IMR-90 (cell line): Measurements from ENCODE around the gene SCAMP2. TPM values are rescaled to one million over a fixed set of nuclear protein-coding genes. Genes with fewer than 3 reads are reported as not detected.
A peak's percentile ranks its signal among the peaks of the same experiment; 100 is the strongest.

Experiments used
- ATAC-seq: fragments of 200-7000 bp; cut with Tn5 transposase; 2 replicates; pipeline ENCODE4 v1.9.1; 2020; ENCODE audit warnings: low read depth, mild to moderate bottlenecking, moderate library complexity
- BruUV-seq: library from RNA; stranded (reverse); fragments of 400-500 nt; replicated peaks from 2 replicates; lab custom pipeline; 2021; lab: Mats Ljungman, UMichigan
- CTCF ChIA-PET: fragments of 300-600 bp; formaldehyde crosslinking; extraction: SDS; loops from one replicate; lab custom pipeline; 2021; ENCODE audit warnings: antibody characterized with exemption; lab: Yijun Ruan, JAX
- POLR2A ChIA-PET: fragments of 300-600 bp; sonication (Branson Sonifier 250); formaldehyde crosslinking; loops from one replicate; lab custom pipeline; 2022; ENCODE audit warnings: antibody characterized with exemption; ENCODE audit not compliant: unreplicated experiment; lab: Charles Lee
- DNase-seq: peaks from one replicate; pipeline ENCODE4 v3.0.0; 2013
- H2AFZ ChIP-seq: replicated peaks from 2 replicates; pipeline ENCODE3; 2013; ENCODE audit warnings: low read length, mild to moderate bottlenecking; ENCODE audit not compliant: poor library complexity
- H2AK5ac ChIP-seq: 2 replicates; pipeline ENCODE4 v1.6.1; 2013; ENCODE audit warnings: low read depth, low read length, inconsistent platforms
- H2AK9ac ChIP-seq: replicated peaks from 2 replicates; pipeline ENCODE3; 2013; ENCODE audit warnings: mild to moderate bottlenecking, low read depth, low read length, moderate library complexity; ENCODE audit not compliant: poor library complexity
- H2BK120ac ChIP-seq: 2 replicates; pipeline ENCODE4 v1.6.1; 2013; ENCODE audit warnings: low read depth, low read length, inconsistent platforms
- H2BK15ac ChIP-seq: 3 replicates; pipeline ENCODE4 v1.6.1; 2013; ENCODE audit warnings: low read depth, low read length, inconsistent platforms
- H2BK20ac ChIP-seq: 2 replicates; pipeline ENCODE4 v1.6.1; 2013; ENCODE audit warnings: low read depth, mild to moderate bottlenecking, inconsistent platforms, low read length, moderate library complexity
- H2BK5ac ChIP-seq: 2 replicates; pipeline ENCODE4 v1.6.1; 2013; ENCODE audit warnings: mild to moderate bottlenecking, low read depth, low read length, inconsistent platforms; ENCODE audit not compliant: poor library complexity, severe bottlenecking
- H3K14ac ChIP-seq: replicated peaks from 2 replicates; pipeline ENCODE4 v1.6.1; 2013; ENCODE audit warnings: low read depth, low read length, inconsistent platforms
- H3K18ac ChIP-seq: 2 replicates; pipeline ENCODE4 v1.6.1; 2013; ENCODE audit warnings: low read depth, low read length, control low read depth
- H3K23ac ChIP-seq: 2 replicates; pipeline ENCODE4 v1.6.1; 2013; ENCODE audit warnings: low read depth, low read length, inconsistent platforms
- H3K27ac ChIP-seq: 2 replicates; pipeline ENCODE4 v1.5.1; 2013; ENCODE audit warnings: mild to moderate bottlenecking, control low read depth, low read length; ENCODE audit not compliant: insufficient read depth
- H3K27me3 ChIP-seq: 2 replicates; pipeline ENCODE4 v1.6.1; 2013; ENCODE audit warnings: low read length; ENCODE audit not compliant: control insufficient read depth, insufficient read depth
- H3K36me3 ChIP-seq: 2 replicates; pipeline ENCODE4 v1.6.1; 2013; ENCODE audit warnings: low read length, mixed read lengths; ENCODE audit not compliant: control insufficient read depth, insufficient read depth
- H3K4ac ChIP-seq: 2 replicates; pipeline ENCODE4 v1.6.1; 2013; ENCODE audit warnings: low read depth, low read length, inconsistent platforms
- H3K4me1 ChIP-seq: 2 replicates; pipeline ENCODE4 v1.6.1; 2013; ENCODE audit warnings: low read length, mixed read lengths; ENCODE audit not compliant: control insufficient read depth, insufficient read depth
- H3K4me2 ChIP-seq: 2 replicates; pipeline ENCODE4 v1.6.1; 2013; ENCODE audit warnings: low read depth, mild to moderate bottlenecking, control low read depth, low read length, moderate library complexity
- H3K4me3 ChIP-seq: 2 replicates; pipeline ENCODE4 v1.5.1; 2013; ENCODE audit warnings: low read depth, mild to moderate bottlenecking, control low read depth, low read length, moderate library complexity; ENCODE audit not compliant: insufficient read depth
- H3K56ac ChIP-seq: 2 replicates; pipeline ENCODE4 v1.6.1; 2013; ENCODE audit warnings: low read length, inconsistent platforms; ENCODE audit not compliant: insufficient read depth; ENCODE audit errors: extremely low read depth
- H3K79me1 ChIP-seq, 2 experiments: 2 replicates each; pipeline ENCODE4 v1.6.1; 2013; ENCODE audit warnings: low read length in 2 of 2, inconsistent platforms in 1 of 2, low read depth in 1 of 2
- H3K9ac ChIP-seq: 2 replicates; pipeline ENCODE4 v1.6.1; 2013; ENCODE audit warnings: low read depth, low read length, control low read depth
- H3K9me1 ChIP-seq: 2 replicates; pipeline ENCODE4 v1.6.1; 2013; ENCODE audit warnings: low read length, inconsistent platforms; ENCODE audit not compliant: insufficient read depth
- H3K9me3 ChIP-seq: 2 replicates; pipeline ENCODE4 v1.6.1; 2013; ENCODE audit warnings: low read length; ENCODE audit not compliant: control insufficient read depth, insufficient read depth
- H4K20me1 ChIP-seq: 2 replicates; pipeline ENCODE4 v1.6.1; 2013; ENCODE audit warnings: low read length, inconsistent platforms; ENCODE audit not compliant: insufficient read depth
- H4K5ac ChIP-seq: 2 replicates; pipeline ENCODE4 v1.6.1; 2013; ENCODE audit warnings: mild to moderate bottlenecking, low read depth, low read length, control low read depth
- H4K8ac ChIP-seq, 2 experiments: 2 replicates each; pipeline ENCODE4 v1.6.1; 2013; ENCODE audit warnings: low read depth in 2 of 2, low read length in 2 of 2, control low read depth in 1 of 2, inconsistent platforms in 1 of 2
- H4K91ac ChIP-seq: 2 replicates; pipeline ENCODE4 v1.6.1; 2013; ENCODE audit warnings: low read depth, low read length, inconsistent platforms; ENCODE audit not compliant: insufficient read depth
- CEBPB ChIP-seq: IDR thresholded peaks from 2 replicates; pipeline ENCODE4 v1.6.1; 2012; ENCODE audit warnings: low read depth, low read length, improper control_type of control experiment
- CHD1 ChIP-seq: IDR thresholded peaks from 2 replicates; pipeline ENCODE4 v1.6.1; 2012; ENCODE audit warnings: low read depth, low read length, improper control_type of control experiment
- FOS ChIP-seq: fragments of 150-350 bp; IDR thresholded peaks from 2 replicates; pipeline ENCODE4 v1.6.1; 2016; ENCODE audit warnings: low read depth, low read length
- MXI1 ChIP-seq: IDR thresholded peaks from 2 replicates; pipeline ENCODE4 v1.6.1; 2012; ENCODE audit warnings: low read depth, mild to moderate bottlenecking, low read length, moderate library complexity, borderline replicate concordance
- POLR2A ChIP-seq: IDR thresholded peaks from 2 replicates; pipeline ENCODE4 v1.6.1; 2012; ENCODE audit warnings: mild to moderate bottlenecking, low read depth, low read length
- RFX5 ChIP-seq: IDR thresholded peaks from 2 replicates; pipeline ENCODE4 v1.8.0; 2012; ENCODE audit warnings: low read depth, mild to moderate bottlenecking, low read length, moderate library complexity
- WGBS, 2 experiments: methylation state at CpG; one replicate each; pipeline versions ENCODE4 v1.1.5 to v1.1.7; 2013; ENCODE audit warnings: missing lambda C conversion rate in 2 of 2; ENCODE audit not compliant: insufficient read length in 1 of 2; ENCODE audit errors: extremely low coverage in 2 of 2; 5-methylcytosine and 5-hydroxymethylcytosine counted together
- dilution Hi-C: fragments of 300-500 bp; cut with HindIII; formaldehyde crosslinking; loops from one replicate; pipeline ENCODE4 v1.14.3; 2018; ENCODE audit warnings: low sequenced_read_pairs; ENCODE audit not compliant: unreplicated experiment
- in situ Hi-C: fragments of 300-500 bp; cut with MboI; formaldehyde crosslinking; loops from 3 replicates; pipeline ENCODE4 v1.14.3; 2019; ENCODE audit warnings: low sequenced_read_pairs, inconsistent platforms, mixed read lengths
- intact Hi-C: fragments of 100-400 bp; cut with micrococcal nuclease; formaldehyde crosslinking; loops from 2 replicates; pipeline ENCODE4 v1.10.0; 2022
- polyA plus RNA-seq, 3 experiments: library from polyadenylated mRNA; depleted of rRNA; stranded (reverse); fragments of >200 nt; gene quantifications; 2 replicates each; pipeline ENCODE4 v1.2.3, GENCODE V29; 2012; ENCODE audit warnings: low replicate concordance in 1 of 3
- total RNA-seq: library from RNA; depleted of rRNA; stranded (reverse); fragments of >200 nt; gene quantifications from 2 replicates; pipeline ENCODE4 v1.2.3, GENCODE V29; 2012
- TF ChIP-seq, protein P1 (sequence below): fragments of 150-350 bp; IDR thresholded peaks from 2 replicates; pipeline ENCODE4 v1.6.1; 2016; ENCODE audit warnings: low read depth, mild to moderate bottlenecking, low read length, moderate library complexity, borderline replicate concordance
- TF ChIP-seq, protein P2 (sequence below): fragments of 150-350 bp; IDR thresholded peaks from 2 replicates; pipeline ENCODE4 v1.6.1; 2017; ENCODE audit warnings: mild to moderate bottlenecking, antibody characterized with exemption, low read length, low read depth

Gene SCAMP2
- total and polyA plus RNA-seq, 2 of the 4 experiments (the other 2 are of a cell fraction), result 25.8 to 111 TPM

DNA sequence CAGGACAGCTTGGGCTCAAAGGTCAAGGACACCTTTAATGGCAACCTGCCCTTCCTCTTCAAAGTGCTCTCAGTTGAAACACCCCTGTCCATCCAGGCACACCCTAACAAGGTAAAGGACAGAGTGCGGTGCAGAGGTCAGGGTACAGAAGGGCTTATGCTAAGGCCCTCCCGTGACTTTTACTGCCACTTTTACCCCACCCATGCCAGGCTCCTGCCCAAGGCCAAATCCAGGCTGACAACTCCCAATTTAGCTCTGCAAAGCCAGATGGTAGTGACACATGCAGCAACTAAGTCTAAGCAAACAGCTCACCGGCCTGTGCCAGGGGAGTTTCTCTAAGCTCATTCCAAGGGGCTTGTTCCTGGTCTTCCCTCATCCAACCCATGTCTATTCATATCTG is 18.3 kb upstream of the SCAMP2 start:
- H3K4me1 ChIP-seq, result peaks cover 9% of the 10 kb centered on the region
- H3K27me3 ChIP-seq, result no peaks in the 10 kb centered on the region
- H2BK20ac ChIP-seq, result no peak overlapping the region
- DNase-seq, result no peak
- H3K79me1 ChIP-seq, result peaks cover 16 to 32% of the 10 kb centered on the region in 2 experiments; a peak in 3 of 4 replicates
- no peak overlapping the region for H3K14ac ChIP-seq
- H3K27ac ChIP-seq, result no peak overlapping the region
- dilution Hi-C loops, result no loop called here
- no TSS peak for BruUV-seq
- WGBS, 2 experiments, result no CpG with 5 or more reads among the region's 3 CpGs
- no peak overlapping the region for H2BK5ac ChIP-seq
- no peak overlapping the region for H2BK120ac ChIP-seq
- no peaks in the 10 kb centered on the region; the same call in 1 of the 2 replicates for H4K20me1 ChIP-seq
- no peak overlapping the region for H3K4me2 ChIP-seq
- H3K4ac ChIP-seq, result no peak overlapping the region
- ATAC-seq, result no peak
- H3K9ac ChIP-seq, result no peak overlapping the region
- H4K91ac ChIP-seq, result no peak overlapping the region
- peaks cover 21% of the 10 kb centered on the region for H3K9me1 ChIP-seq
- no peak overlapping the region for H3K56ac ChIP-seq
- no peak overlapping the region for H3K18ac ChIP-seq
- no peak overlapping the region for H2BK15ac ChIP-seq
- in situ Hi-C loops, result no loop called here
- H3K36me3 ChIP-seq, result peaks cover 27% of the 10 kb centered on the region
- H3K4me3 ChIP-seq, result no peak overlapping the region
- H4K5ac ChIP-seq, result no peak overlapping the region
- no peak overlapping the region for H4K8ac ChIP-seq
- peak overlapping the region; percentile 56 for H2AFZ ChIP-seq
- POLR2A ChIA-PET, result no interaction called here
- CTCF ChIA-PET, result interaction anchor here (1.1 kb wide), 1 partner anchor 10 kb away, joined by 3 read pairs; no protein-coding TSS in a partner anchor
- no peak overlapping the region for H2AK5ac ChIP-seq
- TF ChIP-seq, protein P1, sequence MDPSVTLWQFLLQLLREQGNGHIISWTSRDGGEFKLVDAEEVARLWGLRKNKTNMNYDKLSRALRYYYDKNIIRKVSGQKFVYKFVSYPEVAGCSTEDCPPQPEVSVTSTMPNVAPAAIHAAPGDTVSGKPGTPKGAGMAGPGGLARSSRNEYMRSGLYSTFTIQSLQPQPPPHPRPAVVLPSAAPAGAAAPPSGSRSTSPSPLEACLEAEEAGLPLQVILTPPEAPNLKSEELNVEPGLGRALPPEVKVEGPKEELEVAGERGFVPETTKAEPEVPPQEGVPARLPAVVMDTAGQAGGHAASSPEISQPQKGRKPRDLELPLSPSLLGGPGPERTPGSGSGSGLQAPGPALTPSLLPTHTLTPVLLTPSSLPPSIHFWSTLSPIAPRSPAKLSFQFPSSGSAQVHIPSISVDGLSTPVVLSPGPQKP, result no peak
- TF ChIP-seq CEBPB (no peak), FOS (no peak), POLR2A (no peak), MXI1 (no peak), CHD1 (no peak), RFX5 (no peak)
- TF ChIP-seq, protein P2, sequence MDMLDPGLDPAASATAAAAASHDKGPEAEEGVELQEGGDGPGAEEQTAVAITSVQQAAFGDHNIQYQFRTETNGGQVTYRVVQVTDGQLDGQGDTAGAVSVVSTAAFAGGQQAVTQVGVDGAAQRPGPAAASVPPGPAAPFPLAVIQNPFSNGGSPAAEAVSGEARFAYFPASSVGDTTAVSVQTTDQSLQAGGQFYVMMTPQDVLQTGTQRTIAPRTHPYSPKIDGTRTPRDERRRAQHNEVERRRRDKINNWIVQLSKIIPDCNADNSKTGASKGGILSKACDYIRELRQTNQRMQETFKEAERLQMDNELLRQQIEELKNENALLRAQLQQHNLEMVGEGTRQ, result no peak
- no peak overlapping the region for H3K23ac ChIP-seq
- no peaks in the 10 kb centered on the region for H3K9me3 ChIP-seq
- intact Hi-C loops, result loop anchor here (5.0 kb wide), 1 partner anchor 49 kb away; the partner anchor contains the start of gene ULK3
- H2AK9ac ChIP-seq, result peak overlapping the region; percentile 13
